Endodermal cell (in vitro differentiated cells): ENCODE results near the gene SEMA3D. TPM values are rescaled to one million over a fixed set of nuclear protein-coding genes. Genes with fewer than 3 reads are reported as not detected.
A peak's percentile ranks its signal among the peaks of the same experiment; 100 is the strongest.

Experiments
- DNase-seq: peaks from one replicate; pipeline ENCODE4 v3.0.0-alpha.2; 2017
- H3K27ac ChIP-seq: 2 replicates; pipeline ENCODE4 v1.5.1; 2013; ENCODE audit warnings: mild to moderate bottlenecking, low read depth, low read length, moderate library complexity
- H3K27me3 ChIP-seq: 2 replicates; pipeline ENCODE4 v1.6.1; 2013; ENCODE audit warnings: mild to moderate bottlenecking, low read length, moderate library complexity; ENCODE audit not compliant: insufficient read depth, control insufficient read depth, poor library complexity, severe bottlenecking
- H3K36me3 ChIP-seq: 2 replicates; pipeline ENCODE4 v1.7.0; 2013; ENCODE audit warnings: mild to moderate bottlenecking, low read length, moderate library complexity; ENCODE audit not compliant: control insufficient read depth, insufficient read depth
- H3K4me1 ChIP-seq: one replicate; pipeline ENCODE4 v1.7.0; 2013; ENCODE audit warnings: low read length; ENCODE audit not compliant: control insufficient read depth, insufficient read depth
- H3K4me3 ChIP-seq: 2 replicates; pipeline ENCODE4 v1.5.1; 2013; ENCODE audit warnings: mild to moderate bottlenecking, low read length, moderate library complexity
- H3K9ac ChIP-seq: 2 replicates; pipeline ENCODE4 v1.6.1; 2013; ENCODE audit warnings: mild to moderate bottlenecking, low read length, moderate library complexity; ENCODE audit not compliant: poor library complexity, severe bottlenecking; ENCODE audit errors: extremely low read depth
- H3K9me3 ChIP-seq: 2 replicates; pipeline ENCODE4 v1.6.1; 2013; ENCODE audit warnings: mild to moderate bottlenecking, low read length, moderate library complexity; ENCODE audit not compliant: control insufficient read depth
- H3K27ac Mint-ChIP-seq: 2 replicates; pipeline ENCODE4 v1.8.0; 2020; ENCODE audit warnings: mixed read lengths
- H3K27me3 Mint-ChIP-seq: 2 replicates; pipeline ENCODE4 v1.8.0; 2021; ENCODE audit warnings: mild to moderate bottlenecking, mixed read lengths; ENCODE audit not compliant: insufficient read depth
- H3K36me3 Mint-ChIP-seq: 2 replicates; pipeline ENCODE4 v1.8.0; 2020; ENCODE audit warnings: low read depth, mixed read lengths
- H3K4me1 Mint-ChIP-seq: 2 replicates; pipeline ENCODE4 v1.8.0; 2020; ENCODE audit warnings: mixed read lengths
- H3K4me3 Mint-ChIP-seq: 2 replicates; pipeline ENCODE4 v1.8.0; 2020; ENCODE audit warnings: mild to moderate bottlenecking, moderate library complexity, mixed read lengths
- H3K9me3 Mint-ChIP-seq: 2 replicates; pipeline ENCODE4 v1.8.0; 2020; ENCODE audit warnings: mild to moderate bottlenecking, mixed read lengths
- WGBS, 2 experiments: methylation state at CpG; one replicate each; pipeline versions ENCODE4 v1.1.5 to v1.1.7; 2013; ENCODE audit warnings: missing lambda C conversion rate in 2 of 2, mixed read lengths in 1 of 2; ENCODE audit not compliant: insufficient coverage in 1 of 2, insufficient read length in 1 of 2; 5-methylcytosine and 5-hydroxymethylcytosine counted together
- total RNA-seq, 2 donors: library from RNA; stranded (reverse); fragmentation: NEBNext Ultra II Directional in 1 of 2; extraction: Animal tissue kit (Norgen Biotek cat#: 25700) in 1 of 2; gene quantifications; 2 replicates in 1 of 2; 3 replicates in 1 of 2; pipeline ENCODE4 v1.2.1, GENCODE V29; 2021
- TF ChIP-seq, protein P1 (sequence below): fragments of 200-600 bp; sonication (generic); conservative IDR thresholded peaks from 2 replicates; pipeline ENCODE4 v1.5.0; 2021; ENCODE audit warnings: antibody characterized with exemption, mild to moderate bottlenecking

Gene SEMA3D
- total RNA-seq, 2 donors from 2014 or later: 6.5 to 13.9 TPM

- peaks cover 6% of the 10 kb centered on the region for H3K4me1 ChIP-seq
- Mint-ChIP-seq H3K36me3 (no peaks in the 10 kb centered on the region), H3K4me3 (no peak overlapping the region)
These were observed 162.9 kb downstream of the SEMA3D start for GRCh38 chr7:85023916-85024315.

DNA sequence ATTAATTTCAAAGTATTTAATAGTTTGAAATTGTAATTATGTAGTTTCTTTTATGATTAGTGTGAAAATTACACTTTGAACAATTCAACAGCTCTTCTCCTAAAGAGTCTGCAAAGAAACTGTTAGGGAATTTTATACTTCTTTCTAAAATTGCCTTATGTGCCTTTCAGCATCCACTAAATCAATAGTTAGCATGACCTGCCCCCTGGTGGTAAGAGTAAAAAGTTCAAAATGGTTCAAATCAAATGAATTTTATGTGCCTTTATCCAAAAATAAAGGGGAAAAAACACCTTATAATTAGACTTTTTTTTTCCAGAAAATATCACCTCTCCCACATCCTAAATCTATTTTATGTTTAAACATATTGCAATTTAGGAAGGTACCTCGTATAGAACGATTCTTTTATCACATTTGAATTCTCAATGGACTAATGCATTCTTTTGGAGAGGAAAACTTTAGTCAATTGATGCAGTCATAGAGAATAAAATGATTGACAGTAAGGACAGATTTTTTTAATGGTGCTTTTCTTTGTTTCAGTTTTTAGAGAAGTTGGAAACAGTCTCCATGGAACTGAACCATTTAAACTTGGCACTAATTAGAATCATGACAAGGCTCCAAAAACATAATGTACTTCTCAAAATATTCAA, 163.7 kb downstream of the SEMA3D start:
- no peaks in the 10 kb centered on the region for H3K36me3 Mint-ChIP-seq
- 43% methylated on average over 2 of the region's 2 CpGs; no CpG with 5 or more reads in 1 of the 2 experiments for WGBS, 2 experiments
- H3K4me1 Mint-ChIP-seq: peaks cover 19% of the 10 kb centered on the region
- Histone ChIP-seq H3K9me3 (no peaks in the 10 kb centered on the region), H3K9ac (no peak overlapping the region), H3K27me3 (no peaks in the 10 kb centered on the region), H3K4me3 (no peak overlapping the region), H3K4me1 (peaks cover 9% of the 10 kb centered on the region), H3K27ac (no peak overlapping the region), H3K36me3 (no peaks in the 10 kb centered on the region)
- H3K27me3 Mint-ChIP-seq: no peaks in the 10 kb centered on the region
- TF ChIP-seq, protein P1, sequence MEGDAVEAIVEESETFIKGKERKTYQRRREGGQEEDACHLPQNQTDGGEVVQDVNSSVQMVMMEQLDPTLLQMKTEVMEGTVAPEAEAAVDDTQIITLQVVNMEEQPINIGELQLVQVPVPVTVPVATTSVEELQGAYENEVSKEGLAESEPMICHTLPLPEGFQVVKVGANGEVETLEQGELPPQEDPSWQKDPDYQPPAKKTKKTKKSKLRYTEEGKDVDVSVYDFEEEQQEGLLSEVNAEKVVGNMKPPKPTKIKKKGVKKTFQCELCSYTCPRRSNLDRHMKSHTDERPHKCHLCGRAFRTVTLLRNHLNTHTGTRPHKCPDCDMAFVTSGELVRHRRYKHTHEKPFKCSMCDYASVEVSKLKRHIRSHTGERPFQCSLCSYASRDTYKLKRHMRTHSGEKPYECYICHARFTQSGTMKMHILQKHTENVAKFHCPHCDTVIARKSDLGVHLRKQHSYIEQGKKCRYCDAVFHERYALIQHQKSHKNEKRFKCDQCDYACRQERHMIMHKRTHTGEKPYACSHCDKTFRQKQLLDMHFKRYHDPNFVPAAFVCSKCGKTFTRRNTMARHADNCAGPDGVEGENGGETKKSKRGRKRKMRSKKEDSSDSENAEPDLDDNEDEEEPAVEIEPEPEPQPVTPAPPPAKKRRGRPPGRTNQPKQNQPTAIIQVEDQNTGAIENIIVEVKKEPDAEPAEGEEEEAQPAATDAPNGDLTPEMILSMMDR: peak; percentile 83
- H3K4me3 Mint-ChIP-seq: no peak overlapping the region
- no peaks in the 10 kb centered on the region for H3K9me3 Mint-ChIP-seq
- H3K27ac Mint-ChIP-seq: no peak overlapping the region
- DNase-seq: peak; percentile 53

More at GRCh38 chr7:85023916-85024315, 162.9 kb downstream of the SEMA3D start:
- no peaks in the 10 kb centered on the region for H3K9me3 Mint-ChIP-seq
- no peak for DNase-seq
- Histone ChIP-seq H3K4me3 (no peak overlapping the region), H3K27me3 (no peaks in the 10 kb centered on the region), H3K9ac (no peak overlapping the region), H3K27ac (no peak overlapping the region), H3K36me3 (no peaks in the 10 kb centered on the region), H3K9me3 (no peaks in the 10 kb centered on the region)
- peaks cover 13% of the 10 kb centered on the region for H3K4me1 Mint-ChIP-seq
- TF ChIP-seq, protein P1: no peak
- no peak overlapping the region for H3K27ac Mint-ChIP-seq
- 91 to 96% methylated on average over 3 to 4 of the region's 4 CpGs for WGBS, 2 experiments
- no peaks in the 10 kb centered on the region for H3K27me3 Mint-ChIP-seq

GRCh38 chr7:85022064-85022697, 164.7 kb downstream of the SEMA3D start:
- TF ChIP-seq, protein P1: no peak
- H3K4me3 ChIP-seq: no peak overlapping the region

More at GRCh38 chr7:85022064-85022697, 164.7 kb downstream of the SEMA3D start:
- Mint-ChIP-seq H3K4me3 (no peak overlapping the region), H3K4me1 (peaks cover 19% of the 10 kb centered on the region), H3K27ac (no peak overlapping the region), H3K36me3 (no peaks in the 10 kb centered on the region), H3K27me3 (no peaks in the 10 kb centered on the region), H3K9me3 (no peaks in the 10 kb centered on the region)
- H3K9ac ChIP-seq: no peak overlapping the region
- H3K27ac ChIP-seq: no peak overlapping the region
- H3K9me3 ChIP-seq: no peaks in the 10 kb centered on the region
- DNase-seq: no peak
- peaks cover 14% of the 10 kb centered on the region for H3K4me1 ChIP-seq
- no peaks in the 10 kb centered on the region for H3K27me3 ChIP-seq
- H3K36me3 ChIP-seq: no peaks in the 10 kb centered on the region
- WGBS, 2 experiments: 78 to 86% methylated on average over 4 to 5 of the region's 5 CpGs
